NK-92 treated with Interleukin-12 subunit alpha and Interleukin-12 subunit beta, amount 100 ng/mL, for 24 hours (cell line): ENCODE measurements around the gene LRP2.

Experiments
- DNase-seq: peaks from one replicate; lab custom pipeline; 2025; lab: John Stamatoyannopoulos, UW

Gene LRP2

GRCh38 chr2:169090133-169090820 lies 272.1 kb downstream of the LRP2 start:
- no peak for DNase-seq

- DNase-seq, result no peak
Observed at GRCh38 chr2:169089182-169089581, 273.2 kb downstream of the LRP2 start.

DNA sequence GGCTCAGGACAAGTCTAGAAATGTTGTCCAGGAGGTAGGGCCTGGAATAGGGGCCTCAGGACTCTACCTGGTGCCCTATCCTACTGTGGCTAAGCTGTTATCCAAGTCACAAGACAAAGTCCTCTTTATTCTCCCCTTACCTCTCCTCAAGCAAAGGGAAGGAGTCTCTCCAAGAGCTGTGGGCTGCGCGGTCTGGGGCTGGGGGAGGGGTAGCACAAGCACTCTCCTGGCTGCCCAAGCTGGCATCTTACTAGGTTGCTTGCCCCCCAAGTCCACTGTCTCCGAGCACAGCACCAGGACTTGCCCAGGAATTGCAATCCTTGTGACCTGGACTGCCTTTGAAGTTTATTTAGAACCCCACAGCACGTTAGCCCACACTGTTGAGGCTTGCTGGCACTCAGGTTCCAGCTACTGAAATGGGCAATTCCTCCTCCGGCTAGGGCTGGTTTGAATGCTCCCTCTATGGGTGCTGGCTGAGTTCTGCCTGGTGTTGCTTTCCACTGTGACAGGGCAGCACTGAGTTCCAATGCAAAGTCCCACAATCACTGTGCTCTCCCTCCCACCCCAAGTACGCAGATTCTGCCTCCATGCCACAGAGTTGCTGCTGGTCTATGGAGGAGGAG lies 274.5 kb downstream of the LRP2 start:
- DNase-seq, result no peak

- DNase-seq, result no peak
Observed at GRCh38 chr2:169086893-169087467, 275.4 kb downstream of the LRP2 start.

DNA sequence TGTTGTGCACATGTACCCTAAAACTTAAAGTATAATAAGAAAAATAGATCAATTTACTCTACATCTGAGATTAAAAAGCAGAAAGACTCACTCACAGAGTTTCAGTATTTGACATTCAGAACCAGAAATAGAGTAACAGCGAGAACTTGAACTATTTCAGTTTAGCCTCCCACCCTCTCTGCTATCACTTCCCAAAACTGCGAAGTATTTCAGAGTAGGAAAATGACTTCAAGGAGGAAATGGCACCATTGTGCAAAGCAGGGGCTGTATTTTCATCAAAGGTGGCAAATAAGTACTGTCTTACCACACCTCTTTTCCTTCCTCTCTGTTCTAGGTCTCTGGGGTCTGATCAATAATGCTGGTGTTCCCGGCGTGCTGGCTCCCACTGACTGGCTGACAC lies 279.3 kb downstream of the LRP2 start:
- DNase-seq, result no peak

DNA sequence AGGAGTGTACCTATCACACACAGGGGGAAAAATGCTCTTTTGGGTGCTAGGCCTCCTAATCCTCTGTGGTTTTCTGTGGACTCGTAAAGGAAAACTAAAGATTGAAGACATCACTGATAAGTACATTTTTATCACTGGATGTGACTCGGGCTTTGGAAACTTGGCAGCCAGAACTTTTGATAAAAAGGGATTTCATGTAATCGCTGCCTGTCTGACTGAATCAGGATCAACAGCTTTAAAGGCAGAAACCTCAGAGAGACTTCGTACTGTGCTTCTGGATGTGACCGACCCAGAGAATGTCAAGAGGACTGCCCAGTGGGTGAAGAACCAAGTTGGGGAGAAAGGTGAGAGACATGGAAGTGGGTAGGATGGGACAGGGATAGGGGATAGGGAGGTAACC lies 280.8 kb downstream of the LRP2 start:
- DNase-seq, result no peak

DNA sequence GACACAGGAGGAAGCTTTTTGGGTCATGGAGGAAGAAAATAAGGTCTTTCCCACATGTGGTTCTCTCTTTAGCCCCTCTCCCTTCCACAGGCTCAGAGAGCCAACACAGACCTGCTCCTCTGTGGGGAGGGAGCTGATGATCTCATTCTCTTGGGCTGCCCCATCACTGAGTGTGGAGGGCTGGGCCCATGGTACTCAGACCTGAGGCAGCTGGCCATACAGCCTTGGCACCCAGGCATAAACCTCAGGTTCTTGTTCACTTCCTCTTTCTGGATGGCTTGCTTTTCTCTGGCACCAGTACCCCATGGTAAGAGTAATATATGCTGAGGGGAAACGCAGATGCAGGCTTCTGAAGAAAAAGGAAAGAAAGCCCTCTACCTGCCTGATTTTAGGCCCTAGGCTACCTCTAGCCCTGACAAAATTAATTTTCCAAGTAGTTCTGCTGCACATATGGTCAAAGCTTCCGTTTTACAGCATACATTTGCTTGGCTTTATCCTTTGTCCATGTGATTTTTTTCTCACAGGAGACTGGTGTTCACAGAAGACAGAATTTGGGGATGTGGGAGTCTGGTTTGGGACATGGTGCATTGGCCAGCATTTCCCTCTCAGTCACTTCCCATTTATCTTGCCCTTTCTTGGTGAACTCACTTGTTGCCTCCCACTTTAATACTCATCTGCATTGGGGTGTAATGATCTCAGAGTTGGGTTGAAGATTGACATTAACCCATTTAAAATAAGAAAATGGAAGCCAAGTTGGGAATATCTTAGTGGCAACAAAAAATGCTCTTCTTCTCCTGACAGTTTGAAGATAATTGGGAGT lies 281.9 kb downstream of the LRP2 start:
- DNase-seq, result no peak

DNA sequence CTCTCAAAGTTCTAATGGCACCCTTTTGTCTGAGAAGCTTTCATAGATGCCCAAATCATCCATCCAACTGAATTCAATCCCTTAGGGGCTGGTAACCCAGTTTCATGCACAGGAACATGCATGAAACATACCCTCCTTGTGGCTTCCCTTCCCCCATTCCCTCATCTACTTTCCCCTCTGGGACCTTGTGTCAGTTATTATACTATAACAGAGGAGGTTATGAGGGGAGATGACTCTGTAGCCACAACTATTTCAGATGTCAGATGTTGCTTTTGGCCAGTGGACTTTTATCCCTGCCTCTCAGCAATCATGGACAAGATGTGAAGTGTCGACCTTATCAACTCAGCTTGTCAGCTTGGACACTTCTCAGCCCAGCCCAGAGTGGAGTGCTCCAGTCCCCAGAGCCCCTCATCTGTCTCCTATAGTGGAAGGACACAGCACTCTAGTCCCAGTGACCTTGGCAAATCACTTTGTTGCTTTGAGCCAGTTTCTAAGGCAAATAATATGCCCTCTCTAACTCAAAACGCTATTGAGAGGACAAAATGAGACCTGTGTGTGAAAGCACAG lies 284.6 kb downstream of the LRP2 start:
- no peak for DNase-seq
